OCI-M1 (cell line): ENCODE data around the gene SCN9A.
"Not testable (repeated sequence)": the region's sequence is repeated elsewhere in the genome, so short reads cannot be mapped to it uniquely, and the experiment has no call there.

Source experiments
- DNase-seq: peaks from one replicate; lab custom pipeline; 2025; lab: John Stamatoyannopoulos, UW

SCN9A gene

GRCh38 chr2:166334805-166335204 is 40.9 kb downstream of the SCN9A start:
- no peak for DNase-seq

- no peak for DNase-seq
Observed at GRCh38 chr2:166333801-166334200, 41.9 kb downstream of the SCN9A start.

- DNase-seq = no peak
Observed at GRCh38 chr2:166332106-166332505, 43.6 kb downstream of the SCN9A start.

- no peak for DNase-seq
Observed at GRCh38 chr2:166331468-166331867, 44.3 kb downstream of the SCN9A start.

- DNase-seq = no peak
Observed at GRCh38 chr2:166329465-166329864, 46.3 kb downstream of the SCN9A start.

- no peak for DNase-seq
Observed at GRCh38 chr2:166328147-166328546, 47.6 kb downstream of the SCN9A start.

GRCh38 chr2:166321076-166321475 is 54.7 kb downstream of the SCN9A start:
- no peak for DNase-seq

GRCh38 chr2:166314022-166314759 is 61.6 kb downstream of the SCN9A start:
- DNase-seq = no peak

GRCh38 chr2:166312863-166313262 is 62.9 kb downstream of the SCN9A start:
- DNase-seq = not testable (repeated sequence)

- no peak for DNase-seq
Observed at GRCh38 chr2:166307326-166307725, 68.4 kb downstream of the SCN9A start.

GRCh38 chr2:166304656-166305055 is 71.1 kb downstream of the SCN9A start:
- DNase-seq = no peak

GRCh38 chr2:166302036-166302435 is 73.7 kb downstream of the SCN9A start:
- DNase-seq = no peak

- DNase-seq = no peak
Observed at GRCh38 chr2:166297951-166298350, 77.8 kb downstream of the SCN9A start.

GRCh38 chr2:166293984-166294383 is 81.8 kb downstream of the SCN9A start:
- no peak for DNase-seq

- no peak for DNase-seq
Observed at GRCh38 chr2:166285215-166285614, 90.5 kb downstream of the SCN9A start.

- no peak for DNase-seq
Observed at GRCh38 chr2:166284359-166284758, 91.4 kb downstream of the SCN9A start.

- no peak for DNase-seq
Observed at GRCh38 chr2:166282154-166282553, 93.6 kb downstream of the SCN9A start.

- DNase-seq = no peak
Observed at GRCh38 chr2:166278856-166279255, 96.9 kb downstream of the SCN9A start.

GRCh38 chr2:166270376-166270775 is 105.4 kb downstream of the SCN9A start:
- DNase-seq = no peak

- DNase-seq = no peak
Observed at GRCh38 chr2:166269322-166269721, 106.4 kb downstream of the SCN9A start.

GRCh38 chr2:166257859-166258258 is 117.9 kb downstream of the SCN9A start:
- no peak for DNase-seq

- no peak for DNase-seq
Observed at GRCh38 chr2:166256896-166257295, 118.8 kb downstream of the SCN9A start.

GRCh38 chr2:166249318-166249717 is 126.4 kb downstream of the SCN9A start:
- DNase-seq = no peak

GRCh38 chr2:166246901-166247300 is 128.8 kb downstream of the SCN9A start:
- DNase-seq = peak; percentile 31
